Esophagus muscularis mucosa (tissue), 3 donors: ENCODE measurements around the gene CLEC16A.

Experiments
- POLR2AphosphoS5 ChIP-seq, 2 donors: sonication (generic); formaldehyde crosslinking; IDR thresholded peaks; one replicate each; pipeline ENCODE4 v1.6.1; 2017; ENCODE audit warnings: antibody characterized with exemption in 2 of 2
- TF ChIP-seq, protein P1 (sequence below), 3 experiments: fragments of 200-600 bp in 2 of 3; fragments of 450-650 bp in 1 of 3; sonication (generic) in 2 of 3; IDR thresholded peaks; one replicate each; pipeline ENCODE4 v1.5.1; 2017 to 2019; ENCODE audit warnings: antibody characterized with exemption in 3 of 3, mild to moderate bottlenecking in 2 of 3, moderate library complexity in 1 of 3

- TF ChIP-seq POLR2AphosphoS5 (IDR thresholded peaks at IDR 0.05): no peak
- TF ChIP-seq, protein P1, sequence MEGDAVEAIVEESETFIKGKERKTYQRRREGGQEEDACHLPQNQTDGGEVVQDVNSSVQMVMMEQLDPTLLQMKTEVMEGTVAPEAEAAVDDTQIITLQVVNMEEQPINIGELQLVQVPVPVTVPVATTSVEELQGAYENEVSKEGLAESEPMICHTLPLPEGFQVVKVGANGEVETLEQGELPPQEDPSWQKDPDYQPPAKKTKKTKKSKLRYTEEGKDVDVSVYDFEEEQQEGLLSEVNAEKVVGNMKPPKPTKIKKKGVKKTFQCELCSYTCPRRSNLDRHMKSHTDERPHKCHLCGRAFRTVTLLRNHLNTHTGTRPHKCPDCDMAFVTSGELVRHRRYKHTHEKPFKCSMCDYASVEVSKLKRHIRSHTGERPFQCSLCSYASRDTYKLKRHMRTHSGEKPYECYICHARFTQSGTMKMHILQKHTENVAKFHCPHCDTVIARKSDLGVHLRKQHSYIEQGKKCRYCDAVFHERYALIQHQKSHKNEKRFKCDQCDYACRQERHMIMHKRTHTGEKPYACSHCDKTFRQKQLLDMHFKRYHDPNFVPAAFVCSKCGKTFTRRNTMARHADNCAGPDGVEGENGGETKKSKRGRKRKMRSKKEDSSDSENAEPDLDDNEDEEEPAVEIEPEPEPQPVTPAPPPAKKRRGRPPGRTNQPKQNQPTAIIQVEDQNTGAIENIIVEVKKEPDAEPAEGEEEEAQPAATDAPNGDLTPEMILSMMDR (IDR thresholded peaks at IDR 0.05): no peak
Measured at GRCh38 chr16:11094075-11094856, 149.9 kb downstream of the CLEC16A start.
